GM12878 (cell line): ENCODE measurements around the gene NKAIN2. TPM values are rescaled to one million over a fixed set of nuclear protein-coding genes. Genes with fewer than 3 reads are reported as not detected.

Experiments used
- ATAC-seq: fragments of 200-7000 bp; cut with Tn5 transposase; 3 replicates; pipeline ENCODE4 v1.9.1; 2020; ENCODE audit warnings: mild to moderate bottlenecking, moderate library complexity
- BruUV-seq: library from RNA; stranded (reverse); fragments of 400-500 nt; replicated peaks from 2 replicates; lab custom pipeline; 2021; lab: Mats Ljungman, UMichigan
- CTCF ChIA-PET: fragments of 300-600 bp; sonication (Branson Sonifier 250); formaldehyde crosslinking; extraction: SDS; loops from one replicate; lab custom pipeline; 2021; ENCODE audit warnings: inconsistent platforms; lab: Yijun Ruan, JAX
- POLR2A ChIA-PET: fragments of 350-600 bp; formaldehyde crosslinking; extraction: SDS; loops from one replicate; lab custom pipeline; 2021; ENCODE audit warnings: inconsistent platforms; lab: Charles Lee
- RAD21 ChIA-PET: fragments of 300-600 bp; sonication (Branson Sonifier 250); formaldehyde crosslinking; loops from one replicate; lab custom pipeline; 2023; ENCODE audit warnings: antibody characterized with exemption; ENCODE audit not compliant: unreplicated experiment; lab: Charles Lee
- SMC1A ChIA-PET: fragments of 300-600 bp; sonication (Branson Sonifier 250); formaldehyde crosslinking; loops from one replicate; lab custom pipeline; 2023; ENCODE audit not compliant: unreplicated experiment, uncharacterized antibody; lab: Charles Lee
- DNase-seq: peaks from one replicate; pipeline ENCODE4 v3.0.0-alpha.2; 2011; ENCODE audit warnings: low read depth, low spot score
- FAIRE-seq: peaks from 3 replicates; lab custom pipeline; 2011; peaks lifted over from hg19 to GRCh38; lab: Jason Lieb, UNC
- H2AFZ ChIP-seq: 2 replicates; pipeline ENCODE4 v1.6.0; 2011; ENCODE audit warnings: low read depth, low read length, control low read depth; ENCODE audit not compliant: control insufficient read depth
- H3K27ac ChIP-seq: 2 replicates; pipeline ENCODE4 v1.5.1; 2011; ENCODE audit warnings: control low read depth; ENCODE audit not compliant: control insufficient read depth, insufficient read depth
- H3K27me3 ChIP-seq, 2 experiments: replicated peaks in 1 of 2; 2 replicates each; pipeline versions ENCODE4 v1.6.0 to v1.6.1; 2011; ENCODE audit warnings: low read length in 1 of 2; ENCODE audit not compliant: control insufficient read depth in 2 of 2, insufficient read depth in 2 of 2
- H3K36me3 ChIP-seq, 2 experiments: 2 replicates each; pipeline ENCODE4 v1.5.1; 2011; ENCODE audit warnings: low read length in 1 of 2; ENCODE audit not compliant: control insufficient read depth in 2 of 2, insufficient read depth in 2 of 2
- H3K4me1 ChIP-seq: 2 replicates; pipeline ENCODE4 v1.6.1; 2011; ENCODE audit warnings: mild to moderate bottlenecking, low read length, moderate library complexity, mixed read lengths; ENCODE audit not compliant: control insufficient read depth, insufficient read depth
- H3K4me2 ChIP-seq: 2 replicates; pipeline ENCODE4 v1.6.0; 2011; ENCODE audit warnings: control low read depth; ENCODE audit not compliant: control insufficient read depth, insufficient read depth
- H3K4me3 ChIP-seq: fragments of 200-600 bp; sonication (generic); 2 replicates; pipeline ENCODE4 v1.5.1; 2016
- H3K79me2 ChIP-seq: 2 replicates; pipeline ENCODE4 v1.6.0; 2011; ENCODE audit warnings: low read length; ENCODE audit not compliant: control insufficient read depth, insufficient read depth
- H3K9ac ChIP-seq: 2 replicates; pipeline ENCODE4 v1.8.0; 2011; ENCODE audit warnings: low read length, control low read depth, mixed read lengths; ENCODE audit not compliant: control insufficient read depth, insufficient read depth
- H3K9me3 ChIP-seq: replicated peaks from 3 replicates; pipeline ENCODE4 v1.5.1; 2011; ENCODE audit warnings: mild to moderate bottlenecking, low read length; ENCODE audit not compliant: control insufficient read depth, insufficient read depth
- H4K20me1 ChIP-seq: 2 replicates; pipeline ENCODE4 v1.6.0; 2011; ENCODE audit not compliant: control insufficient read depth, insufficient read depth
- BCL11A ChIP-seq: IDR thresholded peaks from 2 replicates; pipeline ENCODE4 v1.6.1; 2011; ENCODE audit warnings: low read depth, low read length
- BRCA1 ChIP-seq: IDR thresholded peaks from 2 replicates; pipeline ENCODE4 v1.6.1; 2011; ENCODE audit warnings: low read depth, low read length, improper control_type of control experiment
- FOXM1 ChIP-seq: IDR thresholded peaks from 2 replicates; pipeline ENCODE4 v1.6.1; 2012; ENCODE audit warnings: low read depth, mild to moderate bottlenecking, inconsistent platforms, low read length, moderate library complexity
- GABPA ChIP-seq: IDR thresholded peaks from 2 replicates; pipeline ENCODE4 v1.6.1; 2014; ENCODE audit warnings: antibody characterized with exemption, low read depth, mild to moderate bottlenecking, inconsistent platforms
- LARP7 ChIP-seq: fragments of 450-650 bp; IDR thresholded peaks from 2 replicates; pipeline ENCODE4 v1.6.1; 2017; ENCODE audit warnings: mild to moderate bottlenecking
- RAD51 ChIP-seq: fragments of 450-650 bp; IDR thresholded peaks from 2 replicates; pipeline ENCODE4 v1.6.1; 2016; ENCODE audit warnings: moderate library complexity, mild to moderate bottlenecking, inconsistent platforms
- RBBP5 ChIP-seq: fragments of 200-600 bp; sonication (generic); conservative IDR thresholded peaks from 2 replicates; pipeline ENCODE4 v1.6.1; 2016
- RELB ChIP-seq: fragments of 450-650 bp; IDR thresholded peaks from 2 replicates; pipeline ENCODE4 v1.6.1; 2017; ENCODE audit warnings: low read depth, mild to moderate bottlenecking, moderate library complexity
- SIN3A ChIP-seq: IDR thresholded peaks from 2 replicates; pipeline ENCODE4 v1.6.1; 2012; ENCODE audit warnings: low read depth, low read length, improper control_type of control experiment
- SP1 ChIP-seq: IDR thresholded peaks from one replicate; pipeline ENCODE4 v1.6.1; 2011; ENCODE audit warnings: low read depth, low read length
- SUPT20H ChIP-seq: IDR thresholded peaks from 2 replicates; pipeline ENCODE4 v1.6.1; 2011; ENCODE audit warnings: low read depth, mild to moderate bottlenecking, low read length, moderate library complexity, borderline replicate concordance; ENCODE audit not compliant: control insufficient read depth
- TARDBP ChIP-seq: IDR thresholded peaks from 2 replicates; pipeline ENCODE4 v1.6.1; 2016; ENCODE audit warnings: borderline replicate concordance
- WGBS: methylation state at CpG from one replicate; pipeline ENCODE4 v1.1.6; 2016; ENCODE audit warnings: low lambda C conversion rate; ENCODE audit not compliant: insufficient replicate concordance, insufficient coverage; ENCODE audit errors: missing lambda C conversion rate; 5-methylcytosine and 5-hydroxymethylcytosine counted together
- in situ Hi-C: fragments of 300-500 bp; cut with MboI; formaldehyde crosslinking; loops from 9 replicates; pipeline ENCODE4 v1.14.3; 2018; ENCODE audit warnings: mixed read lengths
- intact Hi-C: fragments of 100-400 bp; cut with micrococcal nuclease; formaldehyde crosslinking; loops from one replicate; pipeline ENCODE4 v1.14.2; 2022; ENCODE audit not compliant: unreplicated experiment
- polyA plus RNA-seq, 11 experiments: library from polyadenylated mRNA; depleted of rRNA in 4 of 11; unstranded in 6 of 11; stranded (reverse) in 5 of 11; fragments of >200 nt; fragmentation: Nextera tagmentation in 4 of 11; fragmentation: Illumina TruSeq in 1 of 11; extraction: Ambion mirVana in 4 of 11; extraction: Trizol in 1 of 11; gene quantifications; 1 replicate in 1 of 11; 2 replicates in 10 of 11; pipeline versions ENCODE4 v1.2.1 to v1.2.3, GENCODE V29; 2011 to 2016; ENCODE audit warnings: inconsistent platforms in 2 of 11, missing spikeins in 2 of 11, low read depth in 1 of 11
- total RNA-seq, 4 experiments: library from RNA; depleted of rRNA in 3 of 4; stranded (reverse); fragments of >200 nt in 3 of 4; fragmentation: Illumina TruSeq in 1 of 4; extraction: Trizol in 1 of 4; gene quantifications; 2 replicates each; pipeline versions ENCODE4 v1.2.1 to v1.2.3, GENCODE V29; 2013 to 2021
- TF ChIP-seq, protein P1 (sequence below): IDR thresholded peaks from 2 replicates; pipeline ENCODE4 v1.6.1; 2012; ENCODE audit warnings: mild to moderate bottlenecking, low read depth, low read length

Gene NKAIN2
- total and polyA plus RNA-seq, 10 of the 15 experiments (the other 5 are each of a cell fraction or from before 2014, with no cell fraction given) = not detected

DNA sequence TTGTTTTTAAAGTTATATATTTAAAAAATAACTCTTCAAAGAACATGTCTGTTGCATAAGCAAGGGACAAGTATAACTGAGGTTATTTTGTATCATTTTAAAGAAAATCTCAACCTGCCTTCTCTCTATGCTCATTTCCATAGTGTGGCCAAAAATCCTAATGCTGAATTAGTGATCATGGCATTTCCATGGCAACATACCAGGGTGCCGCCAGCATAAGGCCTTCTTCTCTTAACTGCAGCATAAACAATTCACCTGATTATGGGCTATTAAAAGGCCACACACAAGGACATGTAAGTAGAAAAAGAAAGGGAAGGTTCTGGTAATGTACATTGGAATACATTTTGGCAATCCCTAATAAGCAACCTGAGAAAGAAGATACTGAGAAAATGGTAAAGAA, 1063.5 kb downstream of the NKAIN2 start (continued):
- no peak for TF ChIP-seq GABPA

DNA sequence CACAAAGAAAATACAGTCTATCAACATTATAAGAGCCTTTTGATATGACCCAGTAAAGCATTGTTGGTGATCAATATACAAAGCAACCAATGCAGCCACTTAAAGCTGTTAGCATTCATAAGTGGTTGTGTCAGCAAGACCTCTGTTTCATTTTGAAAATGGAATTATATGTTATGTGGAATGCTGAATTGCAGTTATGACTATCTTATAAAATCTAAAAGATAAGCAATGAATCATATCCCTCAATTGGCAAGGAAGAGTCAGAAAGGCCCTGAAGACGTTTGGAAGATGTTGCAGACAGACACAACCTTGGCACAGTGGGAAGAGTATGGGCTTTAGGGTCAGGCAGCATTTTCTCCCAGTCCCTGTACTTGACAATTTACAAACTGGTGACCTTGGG, 1064.8 kb downstream of the NKAIN2 start:
- no peaks in the 10 kb centered on the region for H3K4me1 ChIP-seq
- no peaks in the 10 kb centered on the region for H4K20me1 ChIP-seq
- in situ Hi-C loops = no loop called here
- H3K36me3 ChIP-seq = no peaks in the 10 kb centered on the region
- no peaks in the 10 kb centered on the region for H3K79me2 ChIP-seq
- DNase-seq (no peak), ATAC-seq (no peak), FAIRE-seq (no peak)
- H3K4me3 ChIP-seq = no peak overlapping the region
- H3K4me2 ChIP-seq = no peak overlapping the region
- H2AFZ ChIP-seq = no peak overlapping the region
- H3K27me3 ChIP-seq = no peaks in the 10 kb centered on the region
- no TSS peak for BruUV-seq
- no peaks in the 10 kb centered on the region for H3K9me3 ChIP-seq
- ChIA-PET SMC1A (no interaction called here), POLR2A (no interaction called here)
- intact Hi-C loops = no loop called here
- TF ChIP-seq SUPT20H = no peak
- no peak for TF ChIP-seq TARDBP
- no peak for TF ChIP-seq RBBP5
- TF ChIP-seq BRCA1 = no peak
- TF ChIP-seq, all 136 proteins: peak for 0
- H3K27ac ChIP-seq = no peak overlapping the region
- H3K9ac ChIP-seq = no peak overlapping the region
- WGBS = 0% methylated on average over 1 of the region's 1 CpG
- CTCF ChIA-PET = interaction anchor here (0.9 to 1.1 kb wide), 2 partner anchors 244 to 246 kb away, joined by 3 to 5 read pairs; no protein-coding TSS in a partner anchor
- RAD21 ChIA-PET = no interaction called here

GRCh38 chr6:124869416-124869815, 1065.8 kb downstream of the NKAIN2 start:
- Histone ChIP-seq H3K4me2 (no peak overlapping the region), H3K79me2 (no peaks in the 10 kb centered on the region), H3K9ac (no peak overlapping the region), H4K20me1 (no peaks in the 10 kb centered on the region), H3K27ac (no peak overlapping the region), H3K36me3 (no peaks in the 10 kb centered on the region), H3K4me3 (no peak overlapping the region), H3K4me1 (no peaks in the 10 kb centered on the region), H2AFZ (no peak overlapping the region), H3K9me3 (no peaks in the 10 kb centered on the region), H3K27me3 (no peaks in the 10 kb centered on the region)
- in situ Hi-C loops = no loop called here
- ChIA-PET SMC1A (interaction anchor here (0.8 kb wide), 1 partner anchor 244 kb away, joined by 3 read pairs; no protein-coding TSS in a partner anchor), POLR2A (no interaction called here), CTCF (interaction anchor here (0.9 kb wide), 1 partner anchor 245 kb away, joined by 5 read pairs; no protein-coding TSS in a partner anchor), RAD21 (no interaction called here)
- FAIRE-seq = no peak
- 0% methylated on average over 2 of the region's 2 CpGs for WGBS
- no TSS peak for BruUV-seq
- no peak for DNase-seq
- no peak for ATAC-seq
- intact Hi-C loops = no loop called here
- TF ChIP-seq, protein P1, sequence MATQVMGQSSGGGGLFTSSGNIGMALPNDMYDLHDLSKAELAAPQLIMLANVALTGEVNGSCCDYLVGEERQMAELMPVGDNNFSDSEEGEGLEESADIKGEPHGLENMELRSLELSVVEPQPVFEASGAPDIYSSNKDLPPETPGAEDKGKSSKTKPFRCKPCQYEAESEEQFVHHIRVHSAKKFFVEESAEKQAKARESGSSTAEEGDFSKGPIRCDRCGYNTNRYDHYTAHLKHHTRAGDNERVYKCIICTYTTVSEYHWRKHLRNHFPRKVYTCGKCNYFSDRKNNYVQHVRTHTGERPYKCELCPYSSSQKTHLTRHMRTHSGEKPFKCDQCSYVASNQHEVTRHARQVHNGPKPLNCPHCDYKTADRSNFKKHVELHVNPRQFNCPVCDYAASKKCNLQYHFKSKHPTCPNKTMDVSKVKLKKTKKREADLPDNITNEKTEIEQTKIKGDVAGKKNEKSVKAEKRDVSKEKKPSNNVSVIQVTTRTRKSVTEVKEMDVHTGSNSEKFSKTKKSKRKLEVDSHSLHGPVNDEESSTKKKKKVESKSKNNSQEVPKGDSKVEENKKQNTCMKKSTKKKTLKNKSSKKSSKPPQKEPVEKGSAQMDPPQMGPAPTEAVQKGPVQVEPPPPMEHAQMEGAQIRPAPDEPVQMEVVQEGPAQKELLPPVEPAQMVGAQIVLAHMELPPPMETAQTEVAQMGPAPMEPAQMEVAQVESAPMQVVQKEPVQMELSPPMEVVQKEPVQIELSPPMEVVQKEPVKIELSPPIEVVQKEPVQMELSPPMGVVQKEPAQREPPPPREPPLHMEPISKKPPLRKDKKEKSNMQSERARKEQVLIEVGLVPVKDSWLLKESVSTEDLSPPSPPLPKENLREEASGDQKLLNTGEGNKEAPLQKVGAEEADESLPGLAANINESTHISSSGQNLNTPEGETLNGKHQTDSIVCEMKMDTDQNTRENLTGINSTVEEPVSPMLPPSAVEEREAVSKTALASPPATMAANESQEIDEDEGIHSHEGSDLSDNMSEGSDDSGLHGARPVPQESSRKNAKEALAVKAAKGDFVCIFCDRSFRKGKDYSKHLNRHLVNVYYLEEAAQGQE = no peak
- TF ChIP-seq RAD51 (no peak), LARP7 (no peak), FOXM1 (no peak), RELB (no peak), SIN3A (no peak), SP1 (no peak), BCL11A (no peak)
